ENCODE results near the gene FHIT.

FHIT gene

DNA sequence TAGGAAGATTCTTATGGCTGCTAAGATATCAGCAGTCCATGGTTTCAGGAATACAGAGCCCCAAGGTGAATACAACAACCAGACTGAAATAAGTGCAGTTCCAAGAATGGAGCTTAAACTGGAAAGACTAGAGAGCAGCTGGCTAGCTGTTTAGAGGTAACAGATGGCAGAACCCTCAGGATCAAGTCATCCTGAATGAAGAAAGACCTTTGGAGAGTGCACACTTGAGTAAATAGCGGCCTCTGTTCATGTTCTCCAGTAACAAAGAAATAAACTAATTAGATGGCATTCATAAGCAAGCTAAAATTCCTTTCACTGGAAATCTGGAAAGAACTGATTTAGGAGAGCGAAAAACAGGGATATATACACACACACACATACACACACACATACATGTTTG is 968.4 kb downstream of the FHIT start:
- no peak for DNase-seq (ENCODE audit: low read depth)
- H3K4me3 ChIP-seq (ENCODE audit: low read depth, low read length): no peak overlapping the region
- TF ChIP-seq, protein P1, sequence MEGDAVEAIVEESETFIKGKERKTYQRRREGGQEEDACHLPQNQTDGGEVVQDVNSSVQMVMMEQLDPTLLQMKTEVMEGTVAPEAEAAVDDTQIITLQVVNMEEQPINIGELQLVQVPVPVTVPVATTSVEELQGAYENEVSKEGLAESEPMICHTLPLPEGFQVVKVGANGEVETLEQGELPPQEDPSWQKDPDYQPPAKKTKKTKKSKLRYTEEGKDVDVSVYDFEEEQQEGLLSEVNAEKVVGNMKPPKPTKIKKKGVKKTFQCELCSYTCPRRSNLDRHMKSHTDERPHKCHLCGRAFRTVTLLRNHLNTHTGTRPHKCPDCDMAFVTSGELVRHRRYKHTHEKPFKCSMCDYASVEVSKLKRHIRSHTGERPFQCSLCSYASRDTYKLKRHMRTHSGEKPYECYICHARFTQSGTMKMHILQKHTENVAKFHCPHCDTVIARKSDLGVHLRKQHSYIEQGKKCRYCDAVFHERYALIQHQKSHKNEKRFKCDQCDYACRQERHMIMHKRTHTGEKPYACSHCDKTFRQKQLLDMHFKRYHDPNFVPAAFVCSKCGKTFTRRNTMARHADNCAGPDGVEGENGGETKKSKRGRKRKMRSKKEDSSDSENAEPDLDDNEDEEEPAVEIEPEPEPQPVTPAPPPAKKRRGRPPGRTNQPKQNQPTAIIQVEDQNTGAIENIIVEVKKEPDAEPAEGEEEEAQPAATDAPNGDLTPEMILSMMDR (conservative IDR thresholded peaks at IDR 0.05; ENCODE audit: low read depth, low read length): no peak

DNA sequence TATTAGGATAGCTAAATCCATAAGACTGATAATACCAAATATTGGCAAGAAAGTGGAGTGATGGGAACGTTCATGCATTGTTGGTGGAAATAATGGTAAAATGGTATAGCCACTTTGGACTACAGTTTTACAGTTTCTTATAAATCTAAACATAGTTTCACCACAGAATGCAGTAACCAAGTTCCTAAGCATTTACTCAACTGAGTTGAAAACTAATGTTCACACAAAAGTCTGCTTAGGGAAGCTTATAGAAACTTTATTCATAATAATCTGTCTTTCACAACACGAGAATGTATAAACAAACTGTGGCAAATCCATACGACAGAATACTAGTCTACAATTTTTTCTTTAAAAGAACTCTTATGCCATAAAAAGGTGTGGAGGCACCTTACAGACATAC is 969.3 kb downstream of the FHIT start:
- no peak for DNase-seq (ENCODE audit: low read depth)
- H3K4me3 ChIP-seq (ENCODE audit: low read depth, low read length): no peak overlapping the region
- TF ChIP-seq, protein P1 (conservative IDR thresholded peaks at IDR 0.05; ENCODE audit: low read depth, low read length): no peak

DNA sequence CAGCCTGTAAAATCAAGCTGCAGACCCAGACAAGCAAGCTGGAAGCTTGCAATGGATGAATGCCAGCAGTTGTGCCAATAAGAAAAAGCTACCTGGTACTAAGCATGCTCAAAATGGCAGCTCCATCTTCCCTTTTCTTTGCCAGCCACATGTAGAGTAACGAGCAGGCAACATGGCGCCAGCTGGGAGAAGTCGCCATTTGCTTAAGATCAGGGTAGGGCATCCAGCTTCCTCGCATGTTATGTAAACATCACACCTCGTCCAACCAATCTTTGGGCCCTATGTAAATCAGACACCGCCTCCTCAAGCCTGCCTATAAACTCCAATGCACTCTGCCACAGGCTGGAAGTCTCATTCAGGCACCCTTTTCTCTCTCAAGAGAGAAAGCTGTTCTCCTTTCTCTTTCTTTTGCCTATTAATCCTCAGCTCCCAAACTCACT is 973.9 kb downstream of the FHIT start:
- DNase-seq (ENCODE audit: low read depth): no peak
- TF ChIP-seq, protein P1 (conservative IDR thresholded peaks at IDR 0.05; ENCODE audit: low read depth, low read length): no peak
- H3K4me3 ChIP-seq (ENCODE audit: low read depth, low read length): no peak overlapping the region

DNA sequence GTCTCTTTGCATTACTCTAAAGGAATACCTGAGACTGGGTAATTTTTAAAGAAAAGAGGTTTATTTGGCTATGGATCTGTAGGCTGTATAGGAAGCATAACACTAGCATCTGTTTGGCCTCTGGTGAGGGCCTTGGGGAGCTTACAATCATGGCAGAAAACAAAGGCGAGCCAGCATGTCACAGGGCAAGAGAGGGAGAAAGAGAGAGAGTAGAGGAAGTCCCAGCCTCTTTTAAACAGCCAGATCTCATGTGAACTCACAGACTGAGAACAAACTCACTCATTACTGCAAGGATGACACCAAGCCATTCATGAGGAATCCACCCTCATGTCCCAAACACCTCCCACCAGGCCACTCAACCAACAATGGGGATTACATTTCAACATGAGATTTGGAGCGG is 974.6 kb downstream of the FHIT start:
- DNase-seq (ENCODE audit: low read depth): no peak
- TF ChIP-seq, protein P1 (conservative IDR thresholded peaks at IDR 0.05; ENCODE audit: low read depth, low read length): no peak
- H3K4me3 ChIP-seq (ENCODE audit: low read depth, low read length): no peak overlapping the region

DNA sequence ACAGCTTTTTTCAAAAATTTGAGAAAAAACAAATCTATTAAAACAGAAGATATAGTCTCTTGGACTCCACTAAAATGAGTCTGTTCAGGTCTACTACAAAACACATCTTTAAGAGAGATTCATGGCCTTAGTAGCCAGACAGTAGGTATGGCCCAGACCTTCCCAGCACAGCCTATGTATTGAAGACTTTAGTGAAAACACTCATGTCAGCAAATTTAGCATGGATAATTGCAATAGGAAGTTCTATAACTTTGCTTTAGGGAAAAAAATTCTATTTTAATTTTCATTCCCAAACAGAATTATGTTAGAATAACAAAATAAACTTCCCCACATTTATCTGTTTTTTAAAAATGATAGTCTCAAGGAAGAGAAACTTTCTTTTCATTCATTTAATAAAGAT is 976.6 kb downstream of the FHIT start:
- H3K4me3 ChIP-seq (ENCODE audit: low read depth, low read length): no peak overlapping the region
- DNase-seq (ENCODE audit: low read depth): no peak
- TF ChIP-seq, protein P1 (conservative IDR thresholded peaks at IDR 0.05; ENCODE audit: low read depth, low read length): no peak

DNA sequence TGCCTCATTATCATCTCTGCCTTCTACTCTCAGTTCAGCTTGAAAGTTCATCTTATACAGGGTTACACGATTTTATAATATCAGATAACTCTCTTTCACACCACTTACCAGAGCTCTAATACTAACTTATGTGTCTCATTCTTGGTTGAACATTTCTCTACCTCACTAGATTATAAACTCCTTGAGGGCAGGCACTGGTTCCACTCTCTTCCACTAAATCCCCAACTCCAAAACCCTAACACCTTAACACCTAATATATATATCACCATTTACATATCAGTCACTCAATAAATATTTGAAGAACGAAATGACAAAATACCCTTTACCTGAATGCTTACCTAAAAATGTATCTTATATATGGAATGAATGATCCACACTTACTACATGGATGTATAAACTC is 977.2 kb downstream of the FHIT start:
- no peak for DNase-seq (ENCODE audit: low read depth)
- no peak overlapping the region for H3K4me3 ChIP-seq (ENCODE audit: low read depth, low read length)
- TF ChIP-seq, protein P1 (conservative IDR thresholded peaks at IDR 0.05; ENCODE audit: low read depth, low read length): no peak

DNA sequence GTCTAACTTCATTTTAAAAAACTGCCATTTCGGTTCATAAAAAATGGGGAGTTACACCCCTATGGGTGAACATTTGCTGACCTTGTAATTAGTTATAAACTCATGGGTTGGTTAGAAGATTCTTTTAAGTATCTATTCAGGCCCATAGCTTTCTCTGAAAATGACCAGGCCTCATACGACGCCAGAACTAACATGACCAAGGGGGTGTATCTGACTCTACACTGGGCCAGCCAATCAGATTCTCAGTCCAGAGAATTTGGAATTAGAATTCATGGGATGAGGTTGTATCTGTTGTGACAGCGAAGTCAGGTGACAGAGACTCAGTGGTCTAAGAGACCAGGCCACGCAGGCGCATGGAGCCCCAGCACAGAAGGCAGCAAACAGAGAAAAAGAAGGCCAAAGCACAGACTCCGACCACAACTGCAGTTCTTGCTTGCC is 981.4 kb downstream of the FHIT start:
- TF ChIP-seq, protein P1 (conservative IDR thresholded peaks at IDR 0.05; ENCODE audit: low read depth, low read length): no peak
- DNase-seq (ENCODE audit: low read depth): no peak
- no peak overlapping the region for H3K4me3 ChIP-seq (ENCODE audit: low read depth, low read length)
